WTC11 (cell line): ENCODE results near the gene C2orf76. TPM values are rescaled to one million over a fixed set of nuclear protein-coding genes. Genes with fewer than 3 reads are reported as not detected.

ENCODE experiments used
- ATAC-seq: fragments of 200-7000 bp; cut with Tn5 transposase; 2 replicates; pipeline ENCODE4 v1.10.0; 2021; ENCODE audit warnings: mild to moderate bottlenecking, moderate library complexity
- CTCF ChIA-PET: fragments of 300-600 bp; sonication (Branson Sonifier 250); formaldehyde crosslinking; loops from one replicate; lab custom pipeline; 2021; ENCODE audit warnings: antibody characterized with exemption; lab: Charles Lee
- POLR2A ChIA-PET: fragments of 350-600 bp; sonication (Branson Sonifier 250); formaldehyde crosslinking; loops from one replicate; lab custom pipeline; 2021; ENCODE audit warnings: antibody characterized with exemption; lab: Charles Lee
- DNase-seq: peaks from one replicate; pipeline ENCODE4 v3.0.0; 2021; ENCODE audit warnings: low spot score
- H3K27ac Mint-ChIP-seq: 2 replicates; pipeline ENCODE4 v1.8.0; 2021; ENCODE audit warnings: mixed read lengths
- H3K27me3 Mint-ChIP-seq: 2 replicates; pipeline ENCODE4 v1.8.0; 2021; ENCODE audit warnings: low read depth, mild to moderate bottlenecking, moderate library complexity, mixed read lengths
- H3K36me3 Mint-ChIP-seq: 2 replicates; pipeline ENCODE4 v1.8.0; 2021; ENCODE audit warnings: mixed read lengths
- H3K4me1 Mint-ChIP-seq: 2 replicates; pipeline ENCODE4 v1.8.0; 2022; ENCODE audit warnings: mixed read lengths
- H3K4me3 Mint-ChIP-seq: 2 replicates; pipeline ENCODE4 v1.8.0; 2021; ENCODE audit warnings: mild to moderate bottlenecking, moderate library complexity, mixed read lengths
- H3K9me3 Mint-ChIP-seq: 2 replicates; pipeline ENCODE4 v1.8.0; 2021; ENCODE audit warnings: mixed read lengths
- CBFB ChIP-seq: sonication (generic); formaldehyde crosslinking; IDR thresholded peaks from 2 replicates; pipeline ENCODE4 v1.8.1; 2022; ENCODE audit warnings: mild to moderate bottlenecking, low read depth, missing genetic modification reagents
- E2F5 ChIP-seq: sonication (generic); formaldehyde crosslinking; IDR thresholded peaks from 2 replicates; pipeline ENCODE4 v1.8.1; 2022; ENCODE audit warnings: mild to moderate bottlenecking, moderate library complexity, missing genetic modification reagents
- ETV6 ChIP-seq: sonication (generic); formaldehyde crosslinking; IDR thresholded peaks from 2 replicates; pipeline ENCODE4 v1.8.1; 2022; ENCODE audit warnings: mild to moderate bottlenecking, missing genetic modification reagents
- FOXP1 ChIP-seq: sonication (generic); formaldehyde crosslinking; IDR thresholded peaks from 2 replicates; pipeline ENCODE4 v1.8.0; 2022; ENCODE audit warnings: missing genetic modification reagents, mild to moderate bottlenecking, moderate library complexity, borderline replicate concordance
- HMGA2 ChIP-seq: fragments of 250-450 bp; sonication (Bioruptor Pico); IDR thresholded peaks from 2 replicates; pipeline ENCODE4 v1.4.0; 2021; ENCODE audit warnings: mild to moderate bottlenecking, moderate library complexity
- MLX ChIP-seq: sonication (generic); formaldehyde crosslinking; IDR thresholded peaks from 2 replicates; pipeline ENCODE4 v1.8.1; 2023; ENCODE audit warnings: mild to moderate bottlenecking, missing genetic modification reagents, moderate library complexity
- NFYB ChIP-seq: sonication (generic); formaldehyde crosslinking; conservative IDR thresholded peaks from 2 replicates; pipeline ENCODE4 v1.8.0; 2022; ENCODE audit warnings: low read depth, missing genetic modification reagents
- PRDM15 ChIP-seq: sonication (generic); formaldehyde crosslinking; IDR thresholded peaks from 2 replicates; pipeline ENCODE4 v1.8.0; 2022; ENCODE audit warnings: missing genetic modification reagents
- PRRX2 ChIP-seq: fragments of 250-450 bp; sonication (Bioruptor Pico); IDR thresholded peaks from 2 replicates; pipeline ENCODE4 v1.8.0; 2021; ENCODE audit warnings: mild to moderate bottlenecking
- TCF7 ChIP-seq: sonication (generic); formaldehyde crosslinking; IDR thresholded peaks from 2 replicates; pipeline ENCODE4 v1.8.0; 2022; ENCODE audit warnings: mild to moderate bottlenecking, low read depth, missing genetic modification reagents, moderate library complexity
- ZMAT4 ChIP-seq: fragments of 250-450 bp; sonication (Bioruptor Pico); IDR thresholded peaks from 2 replicates; pipeline ENCODE4 v1.9.0; 2021; ENCODE audit warnings: mild to moderate bottlenecking
- ZNF219 ChIP-seq: sonication (generic); formaldehyde crosslinking; IDR thresholded peaks from 2 replicates; pipeline ENCODE4 v1.8.0; 2023; ENCODE audit warnings: missing genetic modification reagents, mild to moderate bottlenecking, borderline replicate concordance
- ZNF396 ChIP-seq: fragments of 250-450 bp; sonication (Bioruptor Pico); IDR thresholded peaks from 2 replicates; pipeline ENCODE4 v1.8.0; 2021; ENCODE audit warnings: mild to moderate bottlenecking, moderate library complexity, borderline replicate concordance
- total RNA-seq: library from RNA; stranded (reverse); gene quantifications from 3 replicates; pipeline ENCODE4 v1.2.3, GENCODE V29; 2021
- TF ChIP-seq, protein P1 (sequence below): sonication (generic); formaldehyde crosslinking; IDR thresholded peaks from 2 replicates; pipeline ENCODE4 v1.8.1; 2023; ENCODE audit warnings: mild to moderate bottlenecking, missing genetic modification reagents, moderate library complexity
- TF ChIP-seq, protein P2 (sequence below): sonication (generic); formaldehyde crosslinking; IDR thresholded peaks from 2 replicates; pipeline ENCODE4 v1.8.1; 2023; ENCODE audit warnings: mild to moderate bottlenecking, moderate library complexity, missing genetic modification reagents
- TF ChIP-seq, protein P3 (sequence below): sonication (generic); formaldehyde crosslinking; IDR thresholded peaks from 2 replicates; pipeline ENCODE4 v1.8.1; 2022; ENCODE audit warnings: mild to moderate bottlenecking, missing genetic modification reagents, moderate library complexity, borderline replicate concordance

Gene C2orf76
- total RNA-seq, 1 experiment from 2014 or later: 4.4 TPM

- no peaks in the 10 kb centered on the region for H3K9me3 Mint-ChIP-seq
- no peak overlapping the region for H3K27ac Mint-ChIP-seq
- no peaks in the 10 kb centered on the region for H3K27me3 Mint-ChIP-seq
- H3K4me1 Mint-ChIP-seq: peaks cover 44% of the 10 kb centered on the region
- ChIA-PET CTCF (interaction anchor here (2.1 kb wide), 1 partner anchor 210 kb away, joined by 6 read pairs; no protein-coding TSS in a partner anchor), POLR2A (no interaction called here)
- H3K36me3 Mint-ChIP-seq: peaks cover 4% of the 10 kb centered on the region; the same call in 1 of the 2 replicates
- DNase-seq (no peak), ATAC-seq (no peak)
- TF ChIP-seq ZNF219 (CRISPR knock-in tag): no peak
- TF ChIP-seq PRRX2 (CRISPR knock-in tag): no peak
- TF ChIP-seq TCF7 (CRISPR knock-in tag): no peak
- TF ChIP-seq, protein P1, sequence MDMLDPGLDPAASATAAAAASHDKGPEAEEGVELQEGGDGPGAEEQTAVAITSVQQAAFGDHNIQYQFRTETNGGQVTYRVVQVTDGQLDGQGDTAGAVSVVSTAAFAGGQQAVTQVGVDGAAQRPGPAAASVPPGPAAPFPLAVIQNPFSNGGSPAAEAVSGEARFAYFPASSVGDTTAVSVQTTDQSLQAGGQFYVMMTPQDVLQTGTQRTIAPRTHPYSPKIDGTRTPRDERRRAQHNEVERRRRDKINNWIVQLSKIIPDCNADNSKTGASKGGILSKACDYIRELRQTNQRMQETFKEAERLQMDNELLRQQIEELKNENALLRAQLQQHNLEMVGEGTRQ: no peak
- TF ChIP-seq PRDM15 (CRISPR knock-in tag): no peak
- no peak for TF ChIP-seq HMGA2
- TF ChIP-seq CBFB (CRISPR knock-in tag): no peak
- TF ChIP-seq E2F5 (CRISPR knock-in tag): no peak
- TF ChIP-seq MLX: no peak
- TF ChIP-seq ZMAT4 (CRISPR knock-in tag): no peak
- no peak for TF ChIP-seq ETV6 (CRISPR knock-in tag)
- TF ChIP-seq, protein P2, sequence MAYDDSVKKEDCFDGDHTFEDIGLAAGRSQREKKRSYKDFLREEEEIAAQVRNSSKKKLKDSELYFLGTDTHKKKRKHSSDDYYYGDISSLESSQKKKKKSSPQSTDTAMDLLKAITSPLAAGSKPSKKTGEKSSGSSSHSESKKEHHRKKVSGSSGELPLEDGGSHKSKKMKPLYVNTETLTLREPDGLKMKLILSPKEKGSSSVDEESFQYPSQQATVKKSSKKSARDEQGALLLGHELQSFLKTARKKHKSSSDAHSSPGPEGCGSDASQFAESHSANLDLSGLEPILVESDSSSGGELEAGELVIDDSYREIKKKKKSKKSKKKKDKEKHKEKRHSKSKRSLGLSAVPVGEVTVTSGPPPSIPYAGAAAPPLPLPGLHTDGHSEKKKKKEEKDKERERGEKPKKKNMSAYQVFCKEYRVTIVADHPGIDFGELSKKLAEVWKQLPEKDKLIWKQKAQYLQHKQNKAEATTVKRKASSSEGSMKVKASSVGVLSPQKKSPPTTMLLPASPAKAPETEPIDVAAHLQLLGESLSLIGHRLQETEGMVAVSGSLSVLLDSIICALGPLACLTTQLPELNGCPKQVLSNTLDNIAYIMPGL (CRISPR knock-in tag): no peak
- TF ChIP-seq ZNF396: no peak
- TF ChIP-seq NFYB (CRISPR knock-in tag): no peak
- TF ChIP-seq, all 79 proteins: peak for 0
- no peak overlapping the region for H3K4me3 Mint-ChIP-seq
Measured at GRCh38 chr2:119260646-119261492, 105.8 kb downstream of the C2orf76 start.

DNA sequence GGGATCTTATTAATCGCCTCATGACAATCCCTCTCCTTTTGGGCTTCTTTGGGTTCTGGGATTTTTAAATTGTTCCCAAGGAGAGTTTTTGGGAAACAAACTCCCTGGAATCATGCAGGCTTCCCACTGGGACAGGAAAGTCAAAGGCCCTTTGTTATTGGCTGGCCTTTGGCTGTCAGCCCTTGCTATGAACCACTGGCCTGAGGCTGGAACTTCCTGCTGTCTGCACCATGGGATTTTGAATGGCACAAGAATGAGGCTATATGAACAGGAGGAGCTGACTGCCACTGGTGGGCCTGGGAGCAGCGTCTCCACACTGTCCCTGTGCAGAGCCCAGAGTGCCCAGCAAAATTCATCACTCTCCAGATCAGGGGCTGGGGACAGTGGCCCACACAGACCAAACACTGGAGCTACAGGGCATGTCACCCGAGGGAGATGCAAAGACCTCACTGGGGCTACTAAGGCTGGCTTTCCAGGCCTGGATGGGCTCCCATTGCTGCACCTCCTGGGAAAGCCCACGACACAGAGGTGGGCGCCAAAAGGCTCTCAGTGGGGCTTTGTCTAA lies 107.3 kb downstream of the C2orf76 start:
- peak overlapping the region; percentile 60; the same call in 1 of the 2 replicates for H3K27ac Mint-ChIP-seq
- peaks cover 52% of the 10 kb centered on the region for H3K4me1 Mint-ChIP-seq
- ChIA-PET CTCF (interaction anchor here (1.0 to 2.1 kb wide), 8 partner anchors 12 to 404 kb away, joined by 3 to 7 read pairs (median 5); no protein-coding TSS in a partner anchor), POLR2A (no interaction called here)
- peak; percentile 64 for ATAC-seq
- peaks cover 17% of the 10 kb centered on the region for H3K36me3 Mint-ChIP-seq
- no peak overlapping the region for H3K4me3 Mint-ChIP-seq
- DNase-seq: no peak
- no peaks in the 10 kb centered on the region for H3K9me3 Mint-ChIP-seq
- no peaks in the 10 kb centered on the region for H3K27me3 Mint-ChIP-seq
- TF ChIP-seq FOXP1 (no peak), PRDM15 (CRISPR knock-in tag) (no peak), E2F5 (CRISPR knock-in tag) (no peak), ZNF396 (no peak)
- TF ChIP-seq, protein P3, sequence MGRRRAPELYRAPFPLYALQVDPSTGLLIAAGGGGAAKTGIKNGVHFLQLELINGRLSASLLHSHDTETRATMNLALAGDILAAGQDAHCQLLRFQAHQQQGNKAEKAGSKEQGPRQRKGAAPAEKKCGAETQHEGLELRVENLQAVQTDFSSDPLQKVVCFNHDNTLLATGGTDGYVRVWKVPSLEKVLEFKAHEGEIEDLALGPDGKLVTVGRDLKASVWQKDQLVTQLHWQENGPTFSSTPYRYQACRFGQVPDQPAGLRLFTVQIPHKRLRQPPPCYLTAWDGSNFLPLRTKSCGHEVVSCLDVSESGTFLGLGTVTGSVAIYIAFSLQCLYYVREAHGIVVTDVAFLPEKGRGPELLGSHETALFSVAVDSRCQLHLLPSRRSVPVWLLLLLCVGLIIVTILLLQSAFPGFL (CRISPR knock-in tag): no peak
